Measurements from ENCODE around the gene ATG7. TPM values are rescaled to one million over a fixed set of nuclear protein-coding genes. Genes with fewer than 3 reads are reported as not detected.
"Not testable (repeated sequence)": the region's sequence is repeated elsewhere in the genome, so short reads cannot be mapped to it uniquely, and the experiment has no call there.

ATG7 gene
- total RNA-seq, 1 experiment from 2014 or later, result 56.1 TPM

GRCh38 chr3:11482021-11482420, 209.8 kb downstream of the ATG7 start:
- Histone ChIP-seq H3K4me1 (replicated peaks; ENCODE audit: insufficient read depth) (peaks cover 17% of the 10 kb centered on the region), H3K9me2 (ENCODE audit: insufficient read depth) (no peaks in the 10 kb centered on the region), H3K27me3 (ENCODE audit: insufficient read depth, low read depth) (no peaks in the 10 kb centered on the region), H3K27ac (no peak overlapping the region), H3F3A (ENCODE audit: insufficient read depth, low read depth) (peaks cover 2% of the 10 kb centered on the region; the same call in 1 of the 2 replicates), H3K36me3 (ENCODE audit: low read depth) (no peaks in the 10 kb centered on the region), H3K9me3 (ENCODE audit: insufficient read depth, low read depth) (no peaks in the 10 kb centered on the region; the same call in 1 of the 2 replicates), H4K20me1 (ENCODE audit: insufficient read depth) (no peaks in the 10 kb centered on the region), H3K4me2 (no peak overlapping the region), H2AFZ (no peak overlapping the region), H3K79me2 (ENCODE audit: low read depth) (no peaks in the 10 kb centered on the region), H3K4me3 (no peak overlapping the region)
- ChIA-PET POLR2A (ENCODE audit: unreplicated experiment) (no interaction called here), CTCF (no interaction called here)
- DNase-seq, result no peak
- intact Hi-C loops (cut with micrococcal nuclease; ENCODE audit: unreplicated experiment), result no loop called here
- BruUV-seq (replicated peaks), result no TSS peak
- no peak for TF ChIP-seq EZH2 (IDR thresholded peaks at IDR 0.05; ENCODE audit: low read depth)
- no peak for TF ChIP-seq CTCF (conservative IDR thresholded peaks at IDR 0.05)

- BruUV-seq (replicated peaks); intact Hi-C loops (cut with micrococcal nuclease; ENCODE audit: unreplicated experiment); H3K27ac ChIP-seq; H3K4me3 ChIP-seq; H4K20me1 ChIP-seq (ENCODE audit: insufficient read depth); H3K4me2 ChIP-seq; DNase-seq; POLR2A ChIA-PET (ENCODE audit: unreplicated experiment); H3K4me1 ChIP-seq (replicated peaks; ENCODE audit: insufficient read depth); CTCF ChIA-PET; H2AFZ ChIP-seq; H3K79me2 ChIP-seq (ENCODE audit: low read depth); H3K36me3 ChIP-seq (ENCODE audit: low read depth); H3K9me3 ChIP-seq (ENCODE audit: insufficient read depth, low read depth); H3K9me2 ChIP-seq (ENCODE audit: insufficient read depth); H3F3A ChIP-seq (ENCODE audit: insufficient read depth, low read depth); H3K27me3 ChIP-seq (ENCODE audit: insufficient read depth, low read depth): not testable (repeated sequence)
These were observed 216.2 kb downstream of the ATG7 start for GRCh38 chr3:11488356-11488755.

GRCh38 chr3:11494131-11494916, 222.1 kb downstream of the ATG7 start:
- Histone ChIP-seq H3K36me3 (ENCODE audit: low read depth) (no peaks in the 10 kb centered on the region), H2AFZ (no peak overlapping the region), H3K27ac (no peak overlapping the region), H3K4me1 (replicated peaks; ENCODE audit: insufficient read depth) (peaks cover 34% of the 10 kb centered on the region), H4K20me1 (ENCODE audit: insufficient read depth) (no peaks in the 10 kb centered on the region), H3K4me2 (no peak overlapping the region), H3F3A (ENCODE audit: insufficient read depth, low read depth) (peaks cover 24% of the 10 kb centered on the region), H3K4me3 (no peak overlapping the region), H3K79me2 (ENCODE audit: low read depth) (no peaks in the 10 kb centered on the region), H3K9me3 (ENCODE audit: insufficient read depth, low read depth) (no peaks in the 10 kb centered on the region), H3K27me3 (ENCODE audit: insufficient read depth, low read depth) (no peaks in the 10 kb centered on the region), H3K9me2 (ENCODE audit: insufficient read depth) (no peaks in the 10 kb centered on the region)
- ChIA-PET POLR2A (ENCODE audit: unreplicated experiment) (no interaction called here), CTCF (no interaction called here)
- TF ChIP-seq CTCF (conservative IDR thresholded peaks at IDR 0.05) (no peak), EZH2 (IDR thresholded peaks at IDR 0.05; ENCODE audit: low read depth) (no peak)
- BruUV-seq (replicated peaks), result no TSS peak
- intact Hi-C loops (cut with micrococcal nuclease; ENCODE audit: unreplicated experiment), result no loop called here
- no peak for DNase-seq

Measured in PC-9 (cell line).